Sigmoid colon (tissue), 4 donors: ENCODE data around the gene SEMA3F.

Experiments
- EP300 ChIP-seq, 4 donors: sonication (generic); formaldehyde crosslinking; IDR thresholded peaks; one replicate each; pipeline ENCODE4 v1.6.1; 2017; ENCODE audit warnings: antibody characterized with exemption in 4 of 4
- POLR2A ChIP-seq, 2 donors: fragments of 450-650 bp; IDR thresholded peaks; one replicate each; pipeline ENCODE4 v1.6.1; 2016; ENCODE audit warnings: antibody characterized with exemption in 2 of 2, mild to moderate bottlenecking in 2 of 2, moderate library complexity in 2 of 2
- TF ChIP-seq, protein P1 (sequence below), 4 experiments: fragments of 450-650 bp in 3 of 4; fragments of 200-600 bp in 1 of 4; IDR thresholded peaks; one replicate each; pipeline ENCODE4 v1.5.1; 2016 to 2019; ENCODE audit warnings: antibody characterized with exemption in 4 of 4, mild to moderate bottlenecking in 3 of 4, moderate library complexity in 2 of 4

DNA sequence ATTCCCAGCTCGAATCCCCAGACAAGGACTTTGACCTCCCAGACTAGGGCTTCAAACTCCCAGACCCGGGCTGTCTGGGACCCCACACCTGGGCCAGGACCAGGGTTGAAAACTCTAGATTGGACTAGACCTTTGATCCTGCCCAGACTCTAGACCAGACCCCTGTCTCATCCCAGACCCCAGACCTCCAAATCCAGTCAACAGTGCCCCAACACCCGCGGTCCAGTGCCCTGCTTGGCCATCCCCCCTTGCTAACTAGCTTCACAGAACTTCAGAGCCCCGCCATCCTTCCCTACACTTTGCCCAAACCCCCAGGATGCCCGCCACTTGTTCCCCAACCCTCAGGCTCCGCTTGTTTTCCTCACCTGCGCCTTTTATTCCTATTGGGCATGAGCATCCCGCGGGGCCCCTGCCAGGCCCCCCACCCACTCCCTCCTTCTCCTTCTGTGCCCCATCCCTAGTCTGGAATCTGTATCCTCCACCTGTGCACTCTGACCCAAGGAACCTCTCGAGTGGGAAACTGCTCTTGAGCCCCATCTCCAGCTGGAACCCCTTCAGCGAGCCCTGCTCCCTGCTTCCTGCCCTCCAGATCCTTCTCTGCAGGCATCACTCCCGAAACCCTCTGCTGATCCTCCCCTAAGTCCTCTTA is 81.5 kb downstream of the SEMA3F start:
- TF ChIP-seq POLR2A (IDR thresholded peaks at IDR 0.05) = no peak
- TF ChIP-seq, protein P1, sequence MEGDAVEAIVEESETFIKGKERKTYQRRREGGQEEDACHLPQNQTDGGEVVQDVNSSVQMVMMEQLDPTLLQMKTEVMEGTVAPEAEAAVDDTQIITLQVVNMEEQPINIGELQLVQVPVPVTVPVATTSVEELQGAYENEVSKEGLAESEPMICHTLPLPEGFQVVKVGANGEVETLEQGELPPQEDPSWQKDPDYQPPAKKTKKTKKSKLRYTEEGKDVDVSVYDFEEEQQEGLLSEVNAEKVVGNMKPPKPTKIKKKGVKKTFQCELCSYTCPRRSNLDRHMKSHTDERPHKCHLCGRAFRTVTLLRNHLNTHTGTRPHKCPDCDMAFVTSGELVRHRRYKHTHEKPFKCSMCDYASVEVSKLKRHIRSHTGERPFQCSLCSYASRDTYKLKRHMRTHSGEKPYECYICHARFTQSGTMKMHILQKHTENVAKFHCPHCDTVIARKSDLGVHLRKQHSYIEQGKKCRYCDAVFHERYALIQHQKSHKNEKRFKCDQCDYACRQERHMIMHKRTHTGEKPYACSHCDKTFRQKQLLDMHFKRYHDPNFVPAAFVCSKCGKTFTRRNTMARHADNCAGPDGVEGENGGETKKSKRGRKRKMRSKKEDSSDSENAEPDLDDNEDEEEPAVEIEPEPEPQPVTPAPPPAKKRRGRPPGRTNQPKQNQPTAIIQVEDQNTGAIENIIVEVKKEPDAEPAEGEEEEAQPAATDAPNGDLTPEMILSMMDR (IDR thresholded peaks at IDR 0.05) = no peak
- TF ChIP-seq EP300 (IDR thresholded peaks at IDR 0.05) = no peak
